Thyroid gland (tissue), 4 donors: ENCODE measurements around the gene NDEL1.

ENCODE experiments used
- CTCF ChIP-seq, 6 experiments: fragments of 200-600 bp in 3 of 6; fragments of 450-650 bp in 3 of 6; sonication (generic) in 3 of 6; IDR thresholded peaks; one replicate each; pipeline ENCODE4 v1.5.1; 2016 to 2019; ENCODE audit warnings: antibody characterized with exemption in 6 of 6, mild to moderate bottlenecking in 2 of 6, inconsistent platforms in 1 of 6, moderate library complexity in 1 of 6
- POLR2A ChIP-seq, 2 donors: fragments of 450-650 bp; IDR thresholded peaks; one replicate each; pipeline ENCODE4 v1.6.1; 2017; ENCODE audit warnings: antibody characterized with exemption in 2 of 2, mild to moderate bottlenecking in 2 of 2, moderate library complexity in 1 of 2

GRCh38 chr17:8413328-8413727 is 22.4 kb upstream of the NDEL1 start:
- no peak for TF ChIP-seq POLR2A (IDR thresholded peaks at IDR 0.05)
- no peak for TF ChIP-seq CTCF (IDR thresholded peaks at IDR 0.05)
